GM20431 (cell line): ENCODE measurements around the gene ZNF175.

Experiments used
- in situ Hi-C: fragments of 300-500 bp; cut with MseI, MboI; formaldehyde crosslinking; loops from one replicate; pipeline ENCODE4 v1.15.0; 2020; ENCODE audit warnings: low sequenced_read_pairs; ENCODE audit not compliant: unreplicated experiment

Gene ZNF175

GRCh38 chr19:51570962-51571575 lies at the start of gene ZNF175:
ZNF175 (plus strand) TSS chr19:51571283; CDS start chr19:51573330, 2,047 bp downstream.
- in situ Hi-C loops: no loop called here

GRCh38 chr19:51521357-51521756 lies 49.7 kb upstream of the ZNF175 start:
- in situ Hi-C loops: no loop called here

- in situ Hi-C loops: no loop called here
These were observed 49.3 kb upstream of the ZNF175 start for GRCh38 chr19:51521781-51522180.

- in situ Hi-C loops: no loop called here
These were observed 46.3 kb upstream of the ZNF175 start for GRCh38 chr19:51524666-51525264.

GRCh38 chr19:51525651-51526050 lies 45.4 kb upstream of the ZNF175 start:
- in situ Hi-C loops: no loop called here

- in situ Hi-C loops: no loop called here
These were observed 41.8 kb upstream of the ZNF175 start for GRCh38 chr19:51529301-51529700.

- in situ Hi-C loops: no loop called here
These were observed 40.5 kb upstream of the ZNF175 start for GRCh38 chr19:51530616-51531015.

- in situ Hi-C loops: no loop called here
These were observed 39.5 kb upstream of the ZNF175 start, which contains the start of gene SIGLEC6 for GRCh38 chr19:51531349-51532315. SIGLEC6 (minus strand) TSS chr19:51531670; CDS start chr19:51531648, 22 bp downstream.

- in situ Hi-C loops: no loop called here
These were observed 35.5 kb upstream of the ZNF175 start for GRCh38 chr19:51535535-51535934.

- in situ Hi-C loops: no loop called here
These were observed 31.2 kb upstream of the ZNF175 start for GRCh38 chr19:51539821-51540366.

- in situ Hi-C loops: no loop called here
These were observed 29.4 kb upstream of the ZNF175 start for GRCh38 chr19:51541458-51542357.

- in situ Hi-C loops: no loop called here
These were observed 28.4 kb upstream of the ZNF175 start for GRCh38 chr19:51542699-51543098.

GRCh38 chr19:51544038-51544437 lies 27.0 kb upstream of the ZNF175 start:
- in situ Hi-C loops: no loop called here

- in situ Hi-C loops: no loop called here
These were observed 24.9 kb upstream of the ZNF175 start for GRCh38 chr19:51546107-51546649.

- in situ Hi-C loops: no loop called here
These were observed 24.3 kb upstream of the ZNF175 start for GRCh38 chr19:51546650-51547396.

- in situ Hi-C loops: no loop called here
These were observed 23.5 kb upstream of the ZNF175 start for GRCh38 chr19:51547397-51548212.

GRCh38 chr19:51548213-51548651 lies 22.9 kb upstream of the ZNF175 start:
- in situ Hi-C loops: no loop called here

- in situ Hi-C loops: no loop called here
These were observed 22.2 kb upstream of the ZNF175 start for GRCh38 chr19:51548891-51549305.
